B cell (primary cell): ENCODE results near the gene PBOV1.

ENCODE experiments used
- CTCF ChIP-seq: fragments of 200-600 bp; IDR thresholded peaks from one replicate; pipeline ENCODE4 v1.8.0; 2022; ENCODE audit warnings: antibody characterized with exemption, mild to moderate bottlenecking
- EZH2 ChIP-seq: IDR thresholded peaks from 2 replicates; pipeline ENCODE4 v1.6.1; 2012; ENCODE audit warnings: borderline replicate concordance, low read depth, mild to moderate bottlenecking, moderate library complexity, low read length; ENCODE audit not compliant: insufficient read depth, poor library complexity, severe bottlenecking

GRCh38 chr6:138203315-138203714 is 15.0 kb downstream of the PBOV1 start:
- TF ChIP-seq CTCF (no peak), EZH2 (no peak)
